HG03280 (cell line): Measurements from ENCODE around the gene ERGIC3.

Experiments used
- ATAC-seq: cut with Tn5 transposase; IDR thresholded peaks from one replicate; pipeline ENCODE4 v1.9.1; 2021; ENCODE audit warnings: mild to moderate bottlenecking, moderate library complexity; ENCODE audit not compliant: unreplicated experiment

Gene ERGIC3

DNA sequence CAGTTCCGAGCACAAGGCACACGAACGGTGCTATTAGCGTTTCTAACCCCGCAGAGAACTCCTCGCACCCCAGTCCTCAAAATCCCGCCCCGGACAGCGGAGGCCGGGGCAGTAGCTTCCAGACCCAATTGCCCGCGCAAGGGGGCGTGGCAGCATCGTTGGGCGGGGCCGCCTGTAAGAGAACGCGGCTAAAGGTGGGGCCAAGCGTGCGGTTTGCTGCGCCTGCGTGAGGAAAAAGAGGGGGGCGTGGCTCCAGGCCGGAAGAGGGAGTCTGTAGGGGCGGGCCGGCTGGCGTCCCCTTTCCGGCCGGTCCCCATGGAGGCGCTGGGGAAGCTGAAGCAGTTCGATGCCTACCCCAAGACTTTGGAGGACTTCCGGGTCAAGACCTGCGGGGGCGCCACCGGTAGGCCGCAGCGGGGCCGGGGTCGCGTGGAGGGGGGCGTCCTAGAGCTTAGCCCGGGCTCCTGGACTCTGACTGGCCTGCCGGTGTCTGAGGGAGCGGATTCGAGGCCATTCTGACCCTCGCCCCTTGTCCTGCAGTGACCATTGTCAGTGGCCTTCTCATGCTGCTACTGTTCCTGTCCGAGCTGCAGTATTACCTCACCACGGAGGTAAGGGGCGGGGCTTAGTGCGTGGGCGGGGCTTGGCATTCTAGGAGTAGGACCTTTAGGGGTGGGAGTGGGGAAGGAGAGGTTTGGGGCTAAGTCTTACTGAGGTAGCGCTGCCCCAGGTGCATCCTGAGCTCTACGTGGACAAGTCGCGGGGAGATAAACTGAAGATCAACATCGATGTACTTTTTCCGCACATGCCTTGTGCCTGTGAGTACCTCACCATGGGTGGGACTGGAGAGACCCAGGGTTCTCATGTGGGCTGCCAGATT lies at the start of gene ERGIC3:
ERGIC3 (plus strand) TSS at position 296 of the 880 bp plus-strand sequence; CDS start at position 316, 20 bp downstream.
- peak; percentile 94 for ATAC-seq

DNA sequence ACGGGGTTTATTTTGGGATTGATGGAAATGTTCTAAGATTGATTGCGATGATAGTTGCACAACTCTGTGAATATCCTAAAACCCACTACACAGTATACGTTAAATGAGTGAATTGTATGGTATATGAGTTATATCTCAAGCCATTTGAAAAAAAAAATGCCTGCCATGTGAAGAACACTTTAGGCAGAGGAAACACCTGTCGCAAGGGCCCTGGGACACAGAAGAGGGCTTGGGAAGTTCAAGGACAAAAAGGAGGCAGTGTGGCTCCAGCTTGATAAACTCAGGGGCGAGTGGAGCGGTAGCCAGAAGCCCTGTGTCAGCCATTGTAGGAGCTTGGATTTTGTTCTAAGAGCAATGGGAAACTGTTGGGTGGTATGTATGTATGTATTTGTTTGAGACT lies 49.5 kb upstream of the ERGIC3 start:
- no peak for ATAC-seq

DNA sequence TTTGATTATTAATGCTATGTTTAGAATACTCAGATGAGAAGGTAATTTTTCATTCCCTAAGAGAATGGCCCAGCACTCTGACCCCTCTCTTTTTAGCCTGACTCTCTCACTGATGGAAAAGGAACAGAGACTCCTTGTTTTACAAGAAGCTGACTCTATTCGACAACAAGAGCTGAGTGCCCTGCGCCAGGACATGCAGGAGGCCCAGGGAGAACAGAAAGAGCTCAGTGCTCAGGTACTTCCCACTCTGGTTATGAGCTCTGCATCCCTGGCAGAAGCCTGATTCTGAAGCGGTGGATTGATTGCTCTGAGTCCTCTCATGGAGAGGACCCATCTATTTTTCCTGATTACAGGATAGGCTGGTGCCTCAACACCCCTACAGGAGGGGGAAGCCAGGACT lies 45.4 kb upstream of the ERGIC3 start:
- no peak for ATAC-seq

DNA sequence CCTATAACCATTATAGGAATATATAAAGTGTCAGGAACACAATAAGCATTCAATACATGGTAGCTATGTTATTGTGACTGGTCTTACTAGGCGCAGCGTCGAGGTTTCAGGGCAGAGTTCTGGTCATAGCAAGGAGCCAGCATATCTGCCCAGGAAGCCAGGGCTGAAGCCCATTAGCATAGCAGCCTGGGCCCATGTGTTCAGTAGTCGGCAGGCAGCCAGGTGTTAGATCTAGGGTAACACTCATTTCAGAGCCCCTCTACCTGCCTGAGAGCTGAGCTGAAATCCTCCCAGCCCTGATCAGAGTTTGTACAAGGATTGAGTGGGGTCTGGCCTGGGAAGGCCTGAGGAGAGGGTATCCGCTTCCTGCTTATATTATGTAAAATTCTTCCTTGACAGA lies 44.6 kb upstream of the ERGIC3 start:
- ATAC-seq: no peak

DNA sequence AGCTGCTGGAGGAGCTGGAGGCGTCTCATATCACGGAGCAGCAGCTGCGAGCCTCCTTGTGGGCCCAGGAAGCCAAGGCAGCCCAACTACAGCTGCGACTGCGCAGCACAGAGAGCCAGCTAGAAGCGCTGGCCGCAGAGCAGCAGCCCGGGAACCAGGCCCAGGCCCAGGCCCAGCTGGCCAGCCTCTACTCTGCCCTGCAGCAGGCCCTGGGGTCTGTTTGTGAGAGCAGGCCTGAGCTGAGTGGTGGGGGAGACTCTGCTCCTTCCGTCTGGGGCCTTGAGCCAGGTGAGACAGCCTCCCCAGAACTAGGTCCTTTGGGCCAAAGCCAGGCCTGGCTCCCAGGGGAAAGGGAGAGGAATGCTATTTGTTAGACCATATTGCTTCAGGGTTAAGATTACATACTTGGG lies 44.1 kb upstream of the ERGIC3 start:
- ATAC-seq: no peak

DNA sequence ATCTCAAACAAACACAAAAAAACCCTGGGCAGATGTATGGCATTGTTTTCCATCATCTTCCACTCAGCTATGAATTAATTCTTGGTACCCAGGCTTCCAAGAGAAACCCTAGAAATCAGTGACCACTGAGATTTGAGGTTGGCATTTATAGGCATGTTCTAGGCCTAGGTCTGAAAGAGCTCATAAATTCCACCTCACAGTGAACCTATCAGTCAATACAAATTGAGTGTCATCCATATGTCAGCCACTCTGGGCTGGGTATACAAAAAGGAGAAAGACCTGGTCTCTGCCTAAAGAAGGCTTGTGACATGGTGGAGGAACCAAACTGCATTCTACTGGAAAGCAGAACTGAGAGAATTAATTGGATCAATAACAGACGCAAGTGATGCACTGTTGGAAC lies 42.6 kb upstream of the ERGIC3 start:
- ATAC-seq: no peak

DNA sequence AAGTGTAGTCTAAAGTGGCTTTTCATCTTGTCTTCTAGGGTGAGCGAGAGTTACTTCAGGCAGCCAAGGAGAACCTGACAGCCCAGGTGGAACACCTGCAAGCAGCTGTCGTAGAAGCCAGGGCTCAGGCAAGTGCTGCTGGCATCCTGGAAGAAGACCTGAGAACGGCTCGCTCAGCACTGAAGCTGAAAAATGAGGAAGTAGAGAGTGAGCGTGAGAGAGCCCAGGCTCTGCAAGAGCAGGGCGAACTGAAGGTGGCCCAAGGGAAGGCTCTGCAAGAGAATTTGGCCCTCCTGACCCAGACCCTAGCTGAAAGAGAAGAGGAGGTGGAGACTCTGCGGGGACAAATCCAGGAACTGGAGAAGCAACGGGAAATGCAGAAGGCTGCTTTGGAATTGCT lies 39.5 kb upstream of the ERGIC3 start:
- ATAC-seq: no peak

DNA sequence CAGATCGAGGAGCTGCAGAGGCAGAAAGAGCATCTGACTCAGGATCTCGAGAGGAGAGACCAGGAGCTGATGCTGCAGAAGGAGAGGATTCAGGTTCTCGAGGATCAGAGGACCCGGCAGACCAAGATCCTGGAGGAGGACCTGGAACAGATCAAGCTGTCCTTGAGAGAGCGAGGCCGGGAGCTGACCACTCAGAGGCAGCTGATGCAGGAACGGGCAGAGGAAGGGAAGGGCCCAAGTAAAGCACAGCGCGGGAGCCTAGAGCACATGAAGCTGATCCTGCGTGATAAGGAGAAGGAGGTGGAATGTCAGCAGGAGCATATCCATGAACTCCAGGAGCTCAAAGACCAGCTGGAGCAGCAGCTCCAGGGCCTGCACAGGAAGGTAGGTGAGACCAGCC lies 38.6 kb upstream of the ERGIC3 start:
- no peak for ATAC-seq

DNA sequence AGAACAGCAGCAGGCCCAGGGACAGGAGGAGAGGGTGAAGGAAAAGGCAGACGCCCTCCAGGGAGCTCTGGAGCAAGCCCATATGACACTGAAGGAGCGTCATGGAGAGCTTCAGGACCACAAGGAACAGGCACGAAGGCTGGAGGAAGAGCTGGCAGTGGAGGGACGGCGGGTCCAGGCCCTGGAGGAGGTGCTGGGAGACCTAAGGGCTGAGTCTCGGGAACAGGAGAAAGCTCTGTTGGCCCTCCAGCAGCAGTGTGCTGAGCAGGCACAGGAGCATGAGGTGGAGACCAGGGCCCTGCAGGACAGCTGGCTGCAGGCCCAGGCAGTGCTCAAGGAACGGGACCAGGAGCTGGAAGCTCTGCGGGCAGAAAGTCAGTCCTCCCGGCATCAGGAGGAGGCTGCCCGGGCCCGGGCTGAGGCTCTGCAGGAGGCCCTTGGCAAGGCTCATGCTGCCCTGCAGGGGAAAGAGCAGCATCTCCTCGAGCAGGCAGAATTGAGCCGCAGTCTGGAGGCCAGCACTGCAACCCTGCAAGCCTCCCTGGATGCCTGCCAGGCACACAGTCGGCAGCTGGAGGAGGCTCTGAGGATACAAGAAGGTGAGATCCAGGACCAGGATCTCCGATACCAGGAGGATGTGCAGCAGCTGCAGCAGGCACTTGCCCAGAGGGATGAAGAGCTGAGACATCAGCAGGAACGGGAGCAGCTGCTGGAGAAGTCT lies 37.9 kb upstream of the ERGIC3 start:
- ATAC-seq: no peak

DNA sequence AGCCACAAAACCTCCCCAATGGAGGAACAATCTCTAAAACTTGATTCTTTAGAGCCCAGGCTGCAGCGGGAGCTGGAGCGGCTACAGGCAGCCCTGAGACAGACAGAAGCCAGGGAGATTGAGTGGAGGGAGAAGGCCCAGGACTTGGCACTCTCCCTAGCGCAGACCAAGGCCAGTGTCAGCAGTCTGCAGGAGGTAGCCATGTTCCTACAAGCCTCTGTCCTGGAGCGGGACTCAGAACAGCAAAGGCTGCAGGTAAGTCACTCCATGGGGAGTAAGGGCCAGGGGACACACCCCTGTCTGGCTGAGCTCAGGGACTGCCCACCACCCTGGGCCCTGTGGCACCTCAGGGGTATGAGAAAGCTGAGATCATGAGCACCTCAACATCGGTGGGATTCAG lies 37.1 kb upstream of the ERGIC3 start:
- no peak for ATAC-seq

DNA sequence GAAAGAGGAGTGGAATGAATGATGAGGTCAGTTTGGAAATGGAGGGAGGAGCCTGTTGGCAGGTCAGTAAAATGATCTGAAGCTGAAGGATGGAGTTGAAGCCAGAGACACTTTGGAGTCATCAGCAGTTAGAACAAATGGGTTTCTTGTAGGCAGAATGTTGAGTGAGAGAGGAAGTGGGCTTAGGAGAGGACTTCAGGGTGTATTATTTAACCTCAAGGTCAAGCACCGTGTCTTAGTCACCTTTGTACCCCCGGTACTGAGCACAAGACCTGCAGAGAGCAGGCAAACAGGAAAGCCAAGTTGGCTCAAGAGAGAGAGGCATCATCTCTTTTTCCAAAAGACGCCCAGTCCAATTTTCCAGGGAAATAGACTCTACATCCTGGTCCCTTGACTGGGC lies 35.7 kb upstream of the ERGIC3 start:
- no peak for ATAC-seq

DNA sequence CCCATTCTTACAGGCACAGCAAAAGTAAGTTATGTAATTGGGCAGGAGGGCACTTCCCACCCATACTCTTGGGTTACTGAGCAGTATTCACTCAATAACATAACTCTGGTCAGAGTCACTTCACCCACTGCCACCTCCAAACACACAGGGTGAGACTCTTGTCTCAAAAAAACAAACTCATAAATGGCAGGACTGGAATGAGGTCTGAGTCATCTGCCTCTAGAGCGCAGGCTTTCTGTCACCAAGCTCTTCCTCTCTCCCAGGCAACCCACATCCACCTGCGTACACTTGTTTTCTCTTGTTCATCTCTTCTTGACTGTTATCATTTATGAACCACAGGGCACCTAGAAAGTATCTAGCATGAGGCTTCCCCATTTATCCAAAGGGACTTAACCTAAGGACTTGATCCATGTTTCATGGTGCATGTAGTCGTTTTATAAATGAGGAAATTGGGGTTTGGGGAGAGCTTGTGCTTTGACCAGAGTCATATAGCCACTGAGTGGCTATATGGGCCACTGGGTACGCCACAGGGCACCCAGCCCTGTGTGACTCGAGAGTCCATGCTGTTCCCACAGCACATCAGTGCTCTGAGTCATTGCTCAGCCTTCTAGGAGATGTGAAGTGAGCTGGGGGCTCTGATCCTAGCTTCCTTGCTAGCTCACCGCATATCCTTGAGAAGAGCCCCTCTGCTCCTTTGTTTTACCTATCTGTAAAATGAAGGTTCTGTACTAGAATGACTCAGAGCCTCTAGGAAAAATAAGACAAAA lies 34.8 kb upstream of the ERGIC3 start:
- no peak for ATAC-seq

DNA sequence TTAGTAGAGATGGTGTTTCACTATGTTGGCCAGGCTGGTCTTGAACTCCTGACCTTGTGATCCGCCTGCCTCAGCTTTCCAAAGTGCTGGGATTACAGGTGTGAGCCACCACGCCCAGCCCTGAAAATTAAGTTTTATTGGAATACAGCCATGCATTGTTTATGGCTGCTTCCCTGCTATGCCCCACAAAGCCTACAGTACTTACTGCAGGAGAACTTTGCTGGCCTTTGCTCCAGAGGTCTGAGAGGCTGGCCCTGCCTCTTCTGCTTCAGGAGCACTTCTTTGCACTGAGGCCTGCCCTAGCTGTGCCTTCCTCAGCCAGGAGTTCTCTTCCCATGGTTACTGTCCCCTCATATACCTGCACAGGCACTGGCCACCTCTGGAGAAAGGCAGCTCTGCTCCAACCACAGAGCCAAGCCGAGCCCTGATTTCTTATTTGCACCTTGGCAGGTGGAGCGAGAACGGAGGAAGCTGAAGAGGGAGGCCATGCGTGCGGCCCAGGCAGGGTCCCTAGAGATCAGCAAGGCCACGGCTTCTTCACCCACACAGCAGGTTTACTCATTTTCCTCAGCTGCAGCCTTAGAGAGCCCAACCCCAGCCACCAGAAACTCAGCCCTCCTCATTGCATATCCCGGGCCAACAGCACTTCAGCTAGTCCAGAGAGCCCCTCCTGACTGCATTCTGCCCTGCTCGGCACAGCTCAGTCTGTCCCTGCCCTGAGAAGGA lies 33.2 kb upstream of the ERGIC3 start:
- ATAC-seq: no peak

DNA sequence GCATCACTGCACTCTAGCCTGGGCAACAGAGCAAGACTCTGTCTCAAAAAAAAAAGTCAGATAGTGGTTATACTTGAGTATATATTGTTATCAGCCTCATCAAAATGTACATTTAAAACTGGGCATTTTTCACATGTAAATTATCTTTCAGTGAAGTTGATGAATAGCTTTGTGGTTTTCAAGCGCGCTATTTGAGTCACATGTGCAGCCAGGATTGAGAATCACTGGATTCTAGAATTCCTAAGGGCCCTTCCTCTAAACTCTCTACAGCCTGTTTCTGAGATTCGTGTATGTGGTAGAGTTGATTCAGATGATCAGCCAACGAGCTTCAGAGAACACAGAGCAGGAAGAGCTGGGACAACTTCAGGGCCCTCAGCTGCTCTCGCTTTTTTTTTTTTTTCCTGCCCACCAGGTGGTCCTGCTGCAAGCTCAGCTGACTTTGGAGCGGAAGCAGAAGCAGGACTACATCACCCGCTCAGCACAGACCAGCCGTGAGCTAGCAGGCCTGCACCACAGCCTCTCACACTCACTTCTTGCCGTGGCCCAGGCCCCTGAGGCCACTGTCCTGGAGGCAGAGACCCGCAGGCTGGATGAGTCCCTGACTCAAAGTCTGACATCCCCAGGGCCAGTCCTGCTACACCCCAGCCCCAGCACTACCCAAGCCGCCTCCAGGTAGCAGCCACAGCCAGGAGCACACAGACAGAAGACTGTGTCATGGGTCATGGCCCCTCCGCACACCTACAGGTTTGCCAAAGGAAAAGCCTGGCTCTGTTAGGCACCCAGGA lies 30.7 kb upstream of the ERGIC3 start:
- no peak for ATAC-seq

DNA sequence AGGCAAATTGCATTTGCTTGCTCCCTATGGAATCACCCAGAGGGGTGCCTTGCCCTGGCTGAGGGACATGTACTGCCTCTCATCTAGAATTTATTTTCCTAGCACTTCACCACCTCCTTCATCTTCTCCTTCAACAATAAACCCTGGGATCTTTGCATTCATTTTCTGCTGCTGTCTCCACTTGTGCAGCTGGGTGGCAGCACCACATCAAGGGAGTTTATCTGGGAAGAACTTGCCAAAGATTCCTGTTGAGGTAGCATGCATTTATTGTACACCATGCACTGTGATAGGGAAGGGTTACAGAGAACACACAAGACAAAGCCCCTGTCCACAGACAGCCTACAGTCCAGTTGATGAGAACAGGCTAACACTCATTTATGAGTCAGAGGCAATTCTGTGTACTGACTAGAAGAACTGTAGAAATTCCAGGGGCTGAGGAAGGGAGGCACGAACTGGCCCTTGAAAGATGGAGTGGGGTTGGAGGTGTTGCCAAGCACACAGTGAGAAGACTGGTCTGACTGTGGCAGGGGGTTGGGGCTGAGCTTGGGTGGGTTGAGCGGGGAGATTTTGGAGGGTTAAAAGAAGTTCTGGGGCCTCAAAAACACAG lies 30.0 kb upstream of the ERGIC3 start:
- no peak for ATAC-seq

DNA sequence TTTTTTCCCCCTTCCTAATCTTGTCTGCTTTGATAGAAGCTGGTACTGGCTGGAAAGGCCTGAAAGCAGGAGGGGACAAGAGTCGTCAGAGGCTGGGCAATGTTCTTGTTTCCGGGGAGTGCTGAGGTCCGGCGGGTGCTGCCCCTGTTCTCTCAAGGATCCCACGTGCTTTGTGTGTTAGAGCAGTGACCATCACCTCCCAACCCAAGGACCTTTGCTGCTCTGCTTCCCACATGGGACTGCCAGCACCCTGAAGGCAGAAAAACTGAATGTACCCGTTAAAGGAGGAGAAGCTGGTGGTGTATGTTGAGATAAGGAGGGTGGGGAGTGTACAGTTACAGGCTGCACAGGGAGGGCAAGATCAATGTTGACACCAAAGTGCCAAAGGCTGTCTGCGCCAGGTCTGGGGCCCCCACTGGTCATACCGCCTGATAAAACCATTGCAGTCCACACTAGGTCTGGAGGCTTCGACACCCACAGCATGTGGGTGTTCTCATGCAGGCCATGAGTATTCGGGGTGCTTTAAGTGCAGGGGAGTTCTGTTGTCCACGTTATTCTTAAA lies 27.4 kb upstream of the ERGIC3 start:
- no peak for ATAC-seq

DNA sequence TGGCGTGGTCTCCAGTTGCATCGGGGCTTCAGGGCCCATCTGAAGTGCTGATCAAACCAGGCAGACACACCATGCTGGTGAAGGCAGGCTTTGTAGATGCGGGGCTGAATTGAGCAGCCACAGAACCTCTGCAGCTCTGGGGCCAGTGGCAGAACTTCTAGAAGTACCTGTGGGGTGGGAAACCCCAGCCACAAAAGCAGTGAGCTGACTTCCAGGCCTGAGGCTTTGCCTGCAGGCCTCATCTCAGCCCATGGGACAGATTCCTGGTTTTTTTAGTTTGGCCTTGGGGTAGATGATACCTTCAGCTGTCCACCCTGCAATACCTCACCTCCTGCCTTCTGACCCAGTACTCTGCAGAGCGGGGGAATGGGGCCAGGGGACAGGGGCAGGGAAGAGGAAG lies 26.5 kb upstream of the ERGIC3 start:
- no peak for ATAC-seq

DNA sequence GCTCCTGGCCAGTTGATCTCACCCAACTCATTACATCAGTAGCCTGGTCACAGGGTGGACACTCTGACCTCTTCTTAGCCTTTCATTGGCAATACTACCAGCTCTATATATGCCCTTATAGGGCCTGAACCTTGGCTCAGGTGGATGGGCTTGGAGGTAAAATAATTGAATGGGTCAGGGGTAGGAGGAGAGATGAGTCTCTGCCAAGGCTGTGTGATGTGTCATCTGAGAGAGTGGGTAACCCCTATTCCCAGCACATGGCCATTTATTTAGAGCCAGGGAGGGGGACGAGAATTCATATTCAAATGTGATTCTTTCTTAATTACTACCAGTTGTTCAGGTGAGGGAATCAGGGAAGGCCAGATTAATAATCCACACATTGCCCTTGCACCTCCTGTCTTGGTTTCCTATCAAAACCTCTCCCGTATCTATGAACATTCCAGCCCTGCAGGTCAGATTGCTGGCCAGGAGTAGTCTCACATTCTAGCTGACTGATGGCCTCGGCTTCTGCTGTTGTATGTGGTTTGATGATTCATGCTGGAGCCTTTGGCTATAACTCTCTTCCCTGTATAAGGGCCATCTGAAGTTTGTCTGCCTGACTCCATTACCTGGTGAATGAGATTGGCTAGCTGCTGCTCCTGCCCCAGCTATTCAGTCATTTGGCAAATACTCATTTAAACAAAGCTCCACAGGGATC lies 25.8 kb upstream of the ERGIC3 start:
- no peak for ATAC-seq

DNA sequence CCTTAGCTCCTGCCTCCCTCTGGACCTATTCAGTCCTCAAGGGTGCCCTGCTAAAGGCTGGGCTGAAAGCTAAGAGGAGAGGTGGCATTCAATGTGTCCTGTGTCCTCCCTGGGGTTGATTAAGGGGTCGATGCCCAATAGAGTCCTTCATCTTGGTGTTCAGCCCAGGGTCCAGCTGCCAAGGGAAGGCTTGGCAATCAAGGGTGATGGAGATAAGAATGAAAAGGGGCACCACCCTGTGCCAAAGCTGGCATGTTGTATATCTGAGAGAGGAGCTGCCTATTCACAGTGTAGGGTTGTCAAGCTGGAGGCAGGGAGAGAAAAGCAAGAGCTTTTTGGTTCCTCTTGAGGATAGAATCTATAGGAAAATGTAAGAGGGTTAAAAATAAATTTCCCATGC lies 24.8 kb upstream of the ERGIC3 start:
- no peak for ATAC-seq
